Anterior cingulate cortex (tissue), 58 donors: ENCODE results near the gene COBLL1.

Source experiments
- DNase-seq, 58 donors: peaks; one replicate each; lab custom pipeline; 2025; lab: John Stamatoyannopoulos, UW

Gene COBLL1

GRCh38 chr2:164655336-164655735 lies 186.3 kb downstream of the COBLL1 start:
- no peak for DNase-seq

GRCh38 chr2:164651361-164651760 lies 190.3 kb downstream of the COBLL1 start:
- no peak for DNase-seq

DNA sequence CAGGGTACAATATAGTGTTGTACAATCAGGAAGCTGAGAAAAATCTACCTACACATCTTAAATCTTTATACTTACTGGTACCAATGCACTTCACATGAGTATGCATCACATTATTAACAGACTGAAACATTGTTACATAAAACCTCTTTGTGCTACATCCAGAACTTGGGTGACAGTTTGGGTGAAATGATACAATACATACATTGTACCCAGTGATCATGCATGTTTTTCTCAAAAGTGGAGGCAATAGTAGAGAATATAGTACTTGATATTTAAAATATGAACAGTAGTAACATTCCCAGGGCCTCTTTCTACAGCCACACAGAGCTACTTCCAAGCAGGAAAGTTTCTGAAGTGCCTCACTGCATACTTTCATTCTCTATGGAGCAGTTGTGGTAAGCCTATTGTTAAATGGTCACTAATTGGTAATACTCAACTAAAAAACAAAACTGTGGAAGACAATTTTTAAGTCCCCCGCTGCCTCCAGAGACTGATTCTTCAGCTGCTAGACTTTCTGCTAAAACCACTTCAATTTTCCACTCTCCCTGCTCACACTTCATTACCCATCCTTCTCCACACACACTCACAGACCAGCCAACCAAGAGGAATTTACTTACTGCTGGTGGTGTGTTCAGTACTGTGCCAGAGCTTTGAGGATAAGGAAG lies 197.5 kb downstream of the COBLL1 start:
- DNase-seq = no peak

DNA sequence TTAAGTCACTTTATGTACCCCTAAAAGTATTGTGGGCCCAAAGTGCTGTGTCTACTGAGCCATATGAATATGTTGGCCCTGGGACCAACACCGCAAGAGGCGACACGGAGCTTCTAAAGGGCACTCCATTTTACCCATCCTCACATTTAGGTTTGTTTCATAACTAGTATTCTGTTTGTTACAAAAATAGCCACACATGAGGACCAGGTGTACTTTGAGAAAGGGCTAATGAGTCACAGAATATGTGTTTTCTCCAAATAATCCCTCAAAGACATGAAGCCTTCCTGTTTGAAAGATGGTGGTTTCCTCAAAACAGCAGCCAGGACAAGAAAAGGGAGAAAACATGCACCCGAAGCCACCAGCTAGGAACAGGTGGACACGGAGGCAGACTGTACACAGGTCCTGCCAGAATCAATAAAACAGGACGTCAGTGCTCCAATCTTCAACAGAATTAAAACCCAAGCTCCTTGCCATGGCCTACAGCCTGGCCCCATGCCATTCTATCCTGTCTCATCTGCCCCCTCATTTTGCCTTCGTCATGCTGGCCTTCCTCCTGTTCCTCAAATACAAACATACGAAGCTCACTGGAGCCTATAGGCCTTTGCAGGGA lies 198.6 kb downstream of the COBLL1 start:
- no peak for DNase-seq

GRCh38 chr2:164642268-164642667 lies 199.4 kb downstream of the COBLL1 start:
- no peak for DNase-seq
